Measurements from ENCODE around the gene ATP13A5. TPM values are rescaled to one million over a fixed set of nuclear protein-coding genes. Genes with fewer than 3 reads are reported as not detected.

The ATP13A5 gene
- total RNA-seq (0.12 TPM in 1 of 2 replicates, not detected in the other), polyA plus RNA-seq (0.10 TPM in 1 of 2 replicates, not detected in the other)

- H3K4me1 ChIP-seq (ENCODE audit: insufficient read depth): no peaks in the 10 kb centered on the region
- H3K4me3 ChIP-seq: no peak within 1 kb of the TSS
- no peaks in the 10 kb centered on the region for H3K36me3 ChIP-seq (replicated peaks; ENCODE audit: insufficient read depth, low read depth)
- 57% methylated on average over 6 of the region's 6 CpGs for WGBS (ENCODE audit: low lambda C conversion rate, missing lambda C conversion rate)
- H2AFZ ChIP-seq: no peak within 1 kb of the TSS
- no peaks in the 10 kb centered on the region for H3K79me2 ChIP-seq
- no peaks in the 10 kb centered on the region for H3K9me3 ChIP-seq (ENCODE audit: low read depth)
- DNase-seq (ENCODE audit: low spot score): no peak
- H3K4me2 ChIP-seq: no peak within 1 kb of the TSS
- no peaks in the 10 kb centered on the region for H4K20me1 ChIP-seq (ENCODE audit: insufficient read depth, poor library complexity, severe bottlenecking)
- H3K27ac ChIP-seq: no peak within 1 kb of the TSS
- TF ChIP-seq EZH2 (IDR thresholded peaks at IDR 0.05; ENCODE audit: borderline replicate concordance): no peak
- no peak for TF ChIP-seq EZH2phosphoT487 (IDR thresholded peaks at IDR 0.05; ENCODE audit: low read depth, severe bottlenecking, unreplicated experiment)
- TF ChIP-seq CTCF (IDR thresholded peaks at IDR 0.05; ENCODE audit: poor library complexity): no peak
- peaks cover 3% of the 10 kb centered on the region for H3K27me3 ChIP-seq
- no peaks in the 10 kb centered on the region for H3K9me2 ChIP-seq (replicated peaks; ENCODE audit: insufficient read depth)
These were observed at the start of gene ATP13A5 for GRCh38 chr3:193378706-193379105. Gene ATP13A5, minus strand, starts transcription at chr3:193378753. Its CDS starts 28 bp downstream, at chr3:193378725.

GRCh38 chr3:193418576-193419373, 40.2 kb upstream of the ATP13A5 start:
- peaks cover 11% of the 10 kb centered on the region for H3K9me3 ChIP-seq (ENCODE audit: low read depth)
- H3K4me2 ChIP-seq: no peak overlapping the region
- 95% methylated on average over 4 of the region's 4 CpGs for WGBS (ENCODE audit: low lambda C conversion rate, missing lambda C conversion rate)
- no peak overlapping the region for H3K27ac ChIP-seq
- H3K9me2 ChIP-seq (replicated peaks; ENCODE audit: insufficient read depth): no peaks in the 10 kb centered on the region
- TF ChIP-seq CTCF (IDR thresholded peaks at IDR 0.05; ENCODE audit: poor library complexity): no peak
- TF ChIP-seq EZH2 (IDR thresholded peaks at IDR 0.05; ENCODE audit: borderline replicate concordance): no peak
- H3K79me2 ChIP-seq: no peaks in the 10 kb centered on the region
- no peaks in the 10 kb centered on the region for H3K36me3 ChIP-seq (replicated peaks; ENCODE audit: insufficient read depth, low read depth)
- H3K27me3 ChIP-seq: no peaks in the 10 kb centered on the region
- no peaks in the 10 kb centered on the region for H3K4me1 ChIP-seq (ENCODE audit: insufficient read depth)
- H2AFZ ChIP-seq: no peak overlapping the region
- no peaks in the 10 kb centered on the region for H4K20me1 ChIP-seq (ENCODE audit: insufficient read depth, poor library complexity, severe bottlenecking)
- DNase-seq (ENCODE audit: low spot score): no peak
- H3K4me3 ChIP-seq: no peak overlapping the region

- H3K4me1 ChIP-seq (ENCODE audit: insufficient read depth): no peaks in the 10 kb centered on the region
- no peak overlapping the region for H3K4me3 ChIP-seq
- DNase-seq (ENCODE audit: low spot score): no peak
- no peak overlapping the region for H3K27ac ChIP-seq
- H2AFZ ChIP-seq: no peak overlapping the region
- H3K79me2 ChIP-seq: no peaks in the 10 kb centered on the region
- H3K9me2 ChIP-seq (replicated peaks; ENCODE audit: insufficient read depth): no peaks in the 10 kb centered on the region
- H3K9me3 ChIP-seq (ENCODE audit: low read depth): peaks cover 9% of the 10 kb centered on the region
- TF ChIP-seq EZH2phosphoT487 (IDR thresholded peaks at IDR 0.05; ENCODE audit: low read depth, severe bottlenecking, unreplicated experiment): no peak
- TF ChIP-seq CTCF (IDR thresholded peaks at IDR 0.05; ENCODE audit: poor library complexity): no peak
- TF ChIP-seq EZH2 (IDR thresholded peaks at IDR 0.05; ENCODE audit: borderline replicate concordance): no peak
- H4K20me1 ChIP-seq (ENCODE audit: insufficient read depth, poor library complexity, severe bottlenecking): no peaks in the 10 kb centered on the region
- 98% methylated on average over 2 of the region's 2 CpGs for WGBS (ENCODE audit: low lambda C conversion rate, missing lambda C conversion rate)
- no peak overlapping the region for H3K4me2 ChIP-seq
- no peaks in the 10 kb centered on the region for H3K27me3 ChIP-seq
- H3K36me3 ChIP-seq (replicated peaks; ENCODE audit: insufficient read depth, low read depth): no peaks in the 10 kb centered on the region
These were observed 38.1 kb upstream of the ATP13A5 start for GRCh38 chr3:193416629-193417028.
